HS-5 (cell line): ENCODE measurements around the gene DPYD.

Experiments used
- DNase-seq: peaks from one replicate; pipeline ENCODE4 v3.0.0-alpha.2; 2012; ENCODE audit warnings: low read depth

DPYD gene

DNA sequence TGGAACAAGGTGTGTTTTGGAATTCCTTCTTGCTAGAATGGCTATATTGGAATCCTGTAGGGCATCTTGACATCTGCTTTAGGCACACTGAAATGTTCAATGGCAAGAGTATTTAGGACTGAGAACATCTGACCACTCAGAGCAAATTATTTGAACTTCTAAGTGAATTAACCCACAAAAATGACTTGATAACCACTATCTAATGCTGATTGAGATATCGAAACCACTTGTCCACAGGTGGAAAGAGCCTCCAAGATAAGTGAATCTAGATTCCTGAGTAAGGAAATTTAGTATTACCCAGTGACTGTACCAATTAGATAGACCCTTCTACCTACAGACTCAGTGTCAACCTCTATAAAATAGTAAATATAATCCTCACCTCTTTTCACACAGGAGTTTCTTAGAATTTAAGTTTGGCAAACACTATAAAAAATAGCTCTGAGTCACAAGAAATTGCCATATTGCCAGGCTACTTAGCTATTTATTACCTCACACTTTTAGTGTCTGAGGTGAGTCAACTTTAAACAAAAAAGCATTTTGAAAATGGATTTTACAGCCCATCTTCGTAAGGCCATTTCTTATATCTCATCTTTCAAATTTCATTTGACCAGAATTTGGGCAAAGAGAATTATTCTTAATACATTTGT lies 777.5 kb downstream of the DPYD start:
- peak; percentile 48 for DNase-seq

DNA sequence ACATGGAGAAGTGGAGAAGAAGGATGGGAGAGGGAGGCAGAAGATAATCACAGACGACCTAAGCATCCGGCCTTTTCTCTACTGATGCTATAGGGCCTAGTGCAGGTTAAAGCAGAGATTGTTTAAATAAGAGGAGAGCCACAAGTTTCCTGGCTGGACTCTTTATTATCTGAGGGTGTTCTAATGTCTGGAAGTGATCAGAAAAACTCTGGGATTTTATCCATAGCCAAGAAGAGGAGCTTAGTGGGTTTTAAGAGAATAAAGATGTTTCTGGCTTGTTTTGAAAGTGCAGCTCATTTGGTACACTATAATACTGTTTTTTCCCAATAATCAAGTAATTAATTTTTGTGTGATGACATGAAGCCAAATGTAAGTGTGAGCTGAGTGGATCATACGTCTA lies 780.2 kb downstream of the DPYD start:
- no peak for DNase-seq

DNA sequence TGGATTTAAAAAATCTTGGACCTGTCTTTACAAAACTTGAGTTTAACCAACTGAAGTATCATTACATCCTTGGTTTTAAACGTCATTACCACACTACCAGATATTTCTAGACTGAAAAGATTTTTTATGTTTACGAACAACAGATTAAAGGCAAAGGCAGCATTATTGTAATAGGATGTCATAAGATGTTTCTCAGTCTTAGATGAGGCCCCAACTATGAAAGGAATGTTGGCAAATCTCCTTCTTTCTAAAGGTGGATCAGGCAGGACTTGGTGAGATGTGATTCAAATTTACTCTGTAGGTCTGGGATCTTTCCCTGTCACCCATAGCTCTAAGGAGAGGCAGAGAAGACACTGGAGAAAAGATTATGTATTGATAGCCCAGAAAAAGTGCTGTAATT lies 781.3 kb downstream of the DPYD start:
- no peak for DNase-seq

DNA sequence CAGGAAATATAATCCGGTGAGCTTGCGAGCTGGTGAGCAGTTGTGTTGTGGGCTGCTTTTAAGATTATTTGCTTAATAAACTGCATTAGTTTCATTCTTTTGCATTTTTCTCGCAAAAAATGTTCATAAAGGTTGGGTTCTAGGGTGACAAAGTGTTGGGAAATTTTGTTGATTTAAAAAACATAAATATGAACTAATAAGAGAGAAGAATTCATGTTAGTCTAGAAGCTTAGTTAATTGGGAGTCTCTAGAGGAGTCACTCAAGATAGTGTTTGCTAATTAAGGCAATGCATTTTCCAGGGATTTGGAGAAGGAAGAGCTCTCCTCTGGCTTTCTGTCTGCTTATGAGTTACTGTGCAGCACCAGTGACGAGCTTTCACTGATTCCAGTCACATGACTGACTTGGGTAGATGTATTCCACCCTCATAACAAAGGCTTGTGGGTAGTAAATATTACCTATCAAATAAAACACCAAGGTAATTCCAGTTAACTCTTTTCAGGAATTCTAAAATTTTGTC lies 782.3 kb downstream of the DPYD start:
- no peak for DNase-seq

DNA sequence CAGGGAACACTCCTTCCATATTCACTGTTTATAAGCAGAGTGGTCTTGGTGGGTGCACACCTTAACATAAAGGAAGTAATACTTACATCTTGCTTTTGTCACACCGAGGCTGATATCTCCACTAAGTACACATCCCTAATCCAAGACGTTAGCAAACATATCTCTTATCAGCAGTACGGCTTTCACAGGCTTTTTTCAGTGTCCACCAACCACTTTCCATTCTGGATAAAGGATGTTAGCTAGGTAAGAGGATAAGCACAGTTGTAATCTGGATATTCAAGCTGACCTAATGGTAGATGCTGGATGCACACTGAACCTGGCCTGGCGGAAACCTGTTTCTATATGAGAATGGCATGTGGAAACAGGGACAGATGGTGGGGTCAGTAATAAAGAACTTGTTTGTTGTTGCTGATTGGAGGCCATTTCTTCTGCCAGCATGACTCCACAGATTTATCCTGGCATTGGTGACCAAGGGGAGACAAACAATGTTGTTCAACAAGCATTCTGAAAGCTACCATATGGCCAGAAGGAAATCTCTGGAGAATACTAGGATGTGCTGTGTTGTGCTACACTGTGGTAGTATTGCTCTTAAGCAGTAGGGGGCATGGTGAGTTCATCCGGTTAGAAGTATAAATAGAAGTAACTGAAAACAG lies 782.8 kb downstream of the DPYD start:
- no peak for DNase-seq

DNA sequence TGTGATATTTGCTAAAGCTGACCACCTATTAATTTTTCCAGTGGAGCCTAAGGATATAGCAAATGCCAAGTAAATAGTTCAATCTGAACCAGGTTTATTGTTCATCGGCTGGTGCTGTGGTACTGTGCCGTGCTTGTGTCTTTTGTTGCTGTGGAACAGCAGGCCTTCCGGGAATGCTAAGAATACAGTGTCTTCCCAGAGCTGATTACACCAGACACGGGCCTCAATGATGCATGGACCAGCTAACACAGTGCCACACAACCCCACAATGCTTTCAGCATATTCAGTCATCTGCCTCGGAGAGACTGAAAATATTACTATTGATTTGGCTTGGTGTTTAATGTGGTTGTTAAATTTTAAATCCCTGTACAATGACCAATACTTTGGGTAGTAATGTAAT lies 783.8 kb downstream of the DPYD start:
- DNase-seq: no peak

DNA sequence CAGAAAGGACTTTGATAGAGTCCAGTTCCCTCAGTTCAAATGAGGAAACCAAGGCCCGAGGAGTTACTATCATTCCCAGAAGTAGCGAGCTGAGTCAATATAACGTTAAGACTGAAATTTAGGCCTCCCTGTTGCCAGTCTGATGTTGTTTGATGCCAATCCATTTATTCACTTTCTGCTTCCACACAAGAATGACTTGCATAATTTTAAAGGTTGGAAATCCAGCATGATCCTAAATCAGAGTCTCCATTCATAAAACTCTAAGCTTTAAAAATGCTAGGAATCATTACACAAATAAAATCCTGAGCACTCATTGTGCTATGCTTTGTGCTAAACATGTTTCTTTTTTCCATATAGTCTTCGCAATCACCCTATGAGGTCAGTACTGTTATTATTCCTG lies 784.9 kb downstream of the DPYD start:
- no peak for DNase-seq

DNA sequence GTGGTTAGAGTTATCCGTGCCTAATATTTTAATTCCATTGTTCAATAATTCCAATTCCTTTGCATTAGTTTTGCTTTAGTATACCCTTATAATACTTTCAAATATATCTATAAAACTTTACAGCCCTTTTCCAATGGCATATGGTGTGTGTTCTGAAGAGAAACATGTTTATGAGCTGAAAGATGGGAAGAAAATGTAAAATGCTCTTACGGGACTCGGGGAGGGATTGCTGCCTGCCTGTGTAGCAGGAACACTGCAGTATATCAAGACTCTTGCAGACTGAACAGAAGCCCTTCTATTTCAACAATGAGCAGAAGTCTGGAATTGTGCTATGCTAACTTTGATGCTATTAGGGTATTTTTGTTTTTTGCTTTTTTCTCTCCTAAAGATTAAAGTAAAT lies 792.4 kb downstream of the DPYD start:
- DNase-seq: no peak

DNA sequence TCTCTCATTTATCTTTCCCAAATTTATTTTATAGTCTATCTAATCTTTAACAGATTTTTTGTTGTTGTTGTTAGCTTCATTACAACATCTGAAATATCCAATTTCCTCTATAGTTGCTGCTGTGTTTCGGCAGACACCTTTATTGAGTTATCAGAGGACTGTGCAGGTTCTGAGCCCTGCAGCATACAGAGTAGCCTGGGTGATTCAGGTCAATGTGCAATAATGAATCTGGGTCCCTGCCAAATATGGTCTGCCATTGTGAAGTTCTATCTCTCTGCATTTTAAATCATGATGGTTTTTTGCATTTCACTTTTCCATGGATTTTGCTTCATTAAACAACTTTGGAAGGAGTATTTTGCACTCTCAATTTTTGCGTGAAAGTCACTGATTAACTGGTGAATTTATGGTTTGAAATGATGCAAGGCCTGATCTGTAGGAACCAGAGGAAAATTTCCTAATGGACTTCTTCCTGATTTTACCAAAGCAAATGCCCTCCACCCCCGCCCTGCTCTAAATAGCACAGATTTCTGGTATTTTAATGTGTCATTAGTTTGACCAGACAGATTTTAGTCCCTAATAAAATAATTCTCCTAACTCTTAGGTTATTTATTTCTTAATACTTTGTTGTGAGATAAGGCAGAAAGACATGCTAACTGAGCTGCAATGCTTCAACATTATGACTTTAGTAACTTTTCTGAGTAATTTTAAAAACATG lies 797.0 kb downstream of the DPYD start:
- no peak for DNase-seq

DNA sequence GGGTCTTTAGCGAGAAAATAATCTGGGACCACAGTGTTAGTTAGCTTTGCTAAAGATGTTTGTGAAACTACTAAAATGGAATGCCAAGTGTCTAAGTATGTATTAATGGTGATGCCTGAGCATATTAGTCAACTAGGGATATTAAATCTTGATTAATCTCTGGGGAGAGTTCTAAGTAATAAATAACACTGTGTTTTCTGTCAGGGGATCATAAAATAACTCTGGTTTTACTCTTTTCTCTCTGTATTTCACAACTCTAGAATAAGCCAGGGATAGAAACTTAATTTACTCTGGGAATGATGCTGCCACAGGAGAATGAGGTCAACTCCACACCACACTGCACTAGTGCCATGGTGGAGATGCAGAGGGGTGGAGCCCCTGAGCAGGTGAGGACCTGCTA lies 800.0 kb downstream of the DPYD start:
- no peak for DNase-seq

DNA sequence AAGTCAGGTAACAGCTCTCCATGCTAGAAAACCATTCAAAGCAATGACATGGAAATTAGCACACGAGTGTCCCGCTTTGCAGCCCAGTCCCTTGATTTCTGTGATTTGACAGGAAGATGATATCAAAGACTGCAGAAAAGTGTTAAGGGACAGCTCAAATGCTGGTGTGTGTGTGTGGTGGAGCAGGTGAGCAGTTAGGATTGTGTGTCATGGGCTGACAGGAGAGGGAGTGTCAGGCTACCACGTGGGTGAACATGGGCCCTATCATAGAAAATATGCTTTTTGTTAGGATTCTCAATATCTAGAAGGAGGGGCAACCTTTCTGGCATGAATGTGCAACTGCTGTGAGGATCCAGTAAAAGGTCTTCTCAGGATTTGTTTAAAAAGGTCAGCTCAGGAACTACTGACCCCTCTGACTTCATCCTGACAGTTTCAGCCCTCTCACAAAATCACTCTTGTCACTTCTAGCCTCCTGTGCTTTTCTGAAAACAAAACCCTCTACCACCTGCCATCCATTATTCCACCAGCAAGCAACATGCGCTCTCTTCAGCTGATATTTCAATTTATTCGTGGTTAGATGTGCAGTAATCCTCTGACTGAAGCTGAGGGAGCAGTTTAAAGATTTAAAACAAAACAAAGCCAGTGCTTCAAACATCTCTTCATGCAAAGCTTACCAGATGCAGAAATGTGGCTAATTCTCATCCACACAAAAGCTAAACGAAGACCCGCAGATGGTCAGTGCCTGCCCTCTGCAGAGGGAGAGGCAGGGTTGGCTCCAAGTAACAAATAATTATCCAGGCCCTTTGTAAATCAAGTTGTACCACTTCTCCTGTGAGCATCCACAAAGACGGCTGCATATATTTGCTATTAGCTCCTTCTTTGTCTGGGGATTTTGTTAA lies 801.3 kb downstream of the DPYD start:
- DNase-seq: no peak

DNA sequence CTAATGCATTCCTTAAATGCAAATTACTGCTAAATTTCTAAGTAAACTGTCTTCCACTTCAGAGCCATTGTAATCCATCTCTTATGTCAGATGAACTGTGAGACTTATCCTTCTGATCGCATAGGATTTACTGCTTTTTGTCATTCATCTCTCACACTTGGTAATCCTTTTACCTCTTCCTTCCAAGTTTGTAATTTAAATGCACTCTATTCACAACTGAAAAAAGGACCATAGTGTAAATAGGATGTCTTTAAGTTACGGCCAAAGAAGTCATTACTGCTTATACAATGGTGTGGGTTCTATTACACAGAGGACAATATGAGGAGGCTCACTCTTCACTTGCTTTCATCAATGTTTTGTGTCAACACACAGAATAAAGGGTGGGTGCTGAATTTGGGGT lies 806.0 kb downstream of the DPYD start:
- DNase-seq: no peak

DNA sequence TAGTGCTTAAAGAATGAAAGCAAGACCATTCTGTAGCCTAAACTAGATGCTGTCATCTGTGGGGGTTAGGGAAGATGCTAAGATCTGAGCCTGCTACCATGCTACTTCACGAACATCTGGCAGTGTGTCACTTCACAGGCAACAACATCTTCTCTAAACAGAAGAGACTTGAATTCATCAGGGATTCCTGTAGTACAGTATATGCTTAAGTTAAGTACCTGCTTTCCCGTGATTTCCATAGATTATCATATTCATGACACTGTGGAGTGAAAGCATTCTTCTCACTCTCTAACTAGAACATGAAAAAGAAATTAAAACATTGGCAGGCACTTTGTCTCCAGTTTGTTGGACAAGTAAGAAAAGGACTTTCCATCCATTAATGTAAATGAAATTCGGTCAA lies 808.4 kb downstream of the DPYD start:
- DNase-seq: no peak

DNA sequence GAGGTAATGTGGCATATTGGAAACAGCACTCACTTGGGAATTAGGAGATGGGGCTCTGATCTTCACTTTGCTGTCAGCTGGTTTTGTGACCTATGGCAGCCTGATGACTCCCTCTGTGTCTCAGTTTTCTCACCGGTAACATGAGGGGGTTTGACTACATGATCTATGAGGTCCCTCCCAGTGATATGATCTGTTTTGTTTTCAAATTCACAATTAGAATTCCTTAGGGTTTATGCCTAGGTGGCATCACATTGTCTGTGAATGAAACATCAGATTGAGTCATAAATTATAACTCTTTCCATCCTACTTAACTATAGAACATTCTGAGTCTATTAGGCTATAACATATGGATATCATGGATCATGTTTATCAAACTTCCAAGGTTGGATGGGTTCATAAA lies 812.7 kb downstream of the DPYD start:
- DNase-seq: peak; percentile 44

DNA sequence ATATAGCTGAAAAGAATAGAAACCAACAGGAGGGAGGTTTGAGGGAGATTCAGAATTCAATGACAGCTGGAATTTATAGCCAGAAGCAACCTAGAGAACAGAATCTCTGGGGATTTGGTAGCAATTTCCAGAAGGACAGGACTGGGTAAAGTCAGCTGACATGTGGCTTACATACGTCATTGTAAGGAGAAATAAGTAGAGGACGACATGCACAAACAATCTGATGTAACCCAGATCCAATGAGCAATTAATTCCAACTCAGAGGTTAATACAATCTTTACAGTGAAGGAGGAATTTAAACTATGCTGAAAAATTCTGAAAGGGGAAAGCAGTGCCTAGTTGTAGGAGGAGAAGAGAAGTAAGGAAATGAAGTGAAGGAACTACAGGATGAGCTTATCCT lies 815.3 kb downstream of the DPYD start:
- DNase-seq: no peak

DNA sequence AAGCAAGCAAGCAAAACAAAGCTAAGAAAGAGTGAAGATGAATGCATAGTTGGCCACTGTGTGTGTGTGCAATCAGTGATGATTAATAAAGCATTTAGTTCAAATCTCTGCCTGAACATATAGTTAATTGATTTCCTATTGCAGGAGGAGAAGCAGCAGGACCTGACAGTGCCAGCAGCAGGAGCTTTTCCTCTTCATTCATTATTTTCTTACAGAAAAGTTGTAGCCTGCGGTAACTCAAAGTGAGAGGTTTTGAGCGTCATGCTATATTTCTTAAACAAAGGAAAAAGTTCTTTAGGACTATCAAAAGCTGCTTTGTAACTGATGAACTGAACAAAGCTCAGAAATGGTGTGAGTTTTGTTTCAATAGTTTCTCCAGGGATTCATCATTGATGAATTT lies 819.3 kb downstream of the DPYD start:
- no peak for DNase-seq

DNA sequence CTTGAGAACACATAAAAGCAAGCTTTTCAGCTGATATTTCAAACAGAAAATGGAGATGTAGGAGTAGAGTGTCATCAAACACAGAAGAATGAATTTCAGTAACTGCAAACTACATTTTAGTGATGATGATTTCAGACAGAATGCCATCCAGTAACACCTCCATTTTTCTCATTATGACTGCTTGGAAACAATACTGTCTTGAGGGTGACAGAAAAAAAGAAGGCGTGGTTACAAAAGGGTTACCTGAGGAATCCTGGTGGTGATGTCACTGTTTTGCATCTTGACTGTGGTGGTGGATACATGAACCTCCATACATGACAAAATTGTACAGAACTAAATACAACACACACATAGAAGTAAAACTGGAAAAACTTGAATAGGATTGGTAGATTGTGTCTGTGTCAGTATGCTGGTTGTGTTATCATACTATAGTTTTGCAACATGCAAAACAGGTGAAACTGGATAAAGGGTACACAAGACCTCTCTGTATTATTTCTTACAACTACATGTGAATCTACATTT lies 823.4 kb downstream of the DPYD start:
- DNase-seq: no peak

DNA sequence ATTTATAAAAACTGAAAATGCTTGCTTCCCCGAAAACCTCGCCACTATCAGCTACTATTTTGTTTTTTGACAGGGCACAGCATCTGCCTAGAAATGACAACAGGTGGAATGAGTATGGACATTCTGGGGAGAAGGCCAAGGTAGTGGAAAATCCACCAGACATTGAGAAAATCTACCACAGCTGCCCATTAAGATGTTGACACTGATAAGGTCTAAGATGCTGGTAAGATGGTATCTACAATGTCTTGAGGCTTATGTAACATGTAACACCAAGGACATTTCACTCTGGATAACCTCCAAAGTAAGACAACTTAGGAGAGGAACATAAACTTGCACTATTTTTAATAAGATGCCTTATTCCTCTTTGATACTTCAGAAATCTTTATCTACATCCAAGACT lies 825.1 kb downstream of the DPYD start:
- no peak for DNase-seq

DNA sequence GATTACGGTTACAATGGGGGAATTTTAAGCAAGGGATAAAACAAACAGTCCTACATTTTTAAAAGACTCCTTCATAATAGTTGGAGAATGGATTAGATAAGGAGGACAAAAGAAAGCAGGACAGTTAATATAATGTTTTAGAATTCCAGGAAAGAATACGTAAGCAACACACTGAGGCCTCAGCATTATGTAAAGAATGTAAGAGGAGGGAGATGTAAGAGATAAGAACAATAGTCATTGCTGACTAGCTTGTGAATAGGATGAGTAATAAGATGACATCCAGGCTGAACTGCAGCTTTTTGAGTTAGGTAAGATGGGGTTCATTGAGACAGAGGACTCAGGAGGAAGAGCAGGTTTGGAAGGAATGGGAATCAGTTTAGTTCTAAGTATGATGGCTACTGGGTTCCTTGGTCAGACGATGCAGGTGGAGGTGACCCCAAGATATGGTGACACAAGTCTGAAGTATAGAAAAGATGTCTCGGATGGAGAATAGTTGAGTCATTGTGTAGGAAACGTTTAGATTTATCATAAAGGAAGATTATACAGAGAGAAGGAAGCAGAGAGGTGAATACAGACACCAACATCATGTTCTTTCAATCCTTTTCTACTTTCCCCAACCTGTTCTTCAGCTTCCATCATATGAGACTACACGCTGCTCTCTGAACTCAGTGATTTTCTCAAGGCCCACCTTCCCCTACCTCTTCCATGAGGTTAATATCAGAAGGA lies 826.4 kb downstream of the DPYD start:
- peak; percentile 80 for DNase-seq

DNA sequence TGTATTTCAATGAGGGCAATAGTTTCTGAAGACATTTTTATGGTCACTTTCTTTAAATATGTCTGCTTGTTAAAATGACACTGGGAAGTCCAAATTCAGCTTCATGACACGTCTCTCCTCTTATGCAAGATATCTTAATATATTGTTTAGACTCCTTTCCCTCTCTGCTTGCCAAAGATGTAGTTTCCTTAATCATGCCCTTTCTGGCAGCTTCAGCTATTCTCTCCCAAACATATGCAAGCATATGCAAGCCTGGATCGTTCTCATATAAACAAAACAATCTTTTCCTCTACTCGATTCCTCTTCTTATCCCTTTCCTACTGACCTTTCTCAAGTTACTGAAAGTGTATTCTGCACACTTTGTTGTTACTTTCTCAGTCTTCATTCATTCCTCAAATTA lies 827.1 kb downstream of the DPYD start:
- DNase-seq: peak; percentile 26

DNA sequence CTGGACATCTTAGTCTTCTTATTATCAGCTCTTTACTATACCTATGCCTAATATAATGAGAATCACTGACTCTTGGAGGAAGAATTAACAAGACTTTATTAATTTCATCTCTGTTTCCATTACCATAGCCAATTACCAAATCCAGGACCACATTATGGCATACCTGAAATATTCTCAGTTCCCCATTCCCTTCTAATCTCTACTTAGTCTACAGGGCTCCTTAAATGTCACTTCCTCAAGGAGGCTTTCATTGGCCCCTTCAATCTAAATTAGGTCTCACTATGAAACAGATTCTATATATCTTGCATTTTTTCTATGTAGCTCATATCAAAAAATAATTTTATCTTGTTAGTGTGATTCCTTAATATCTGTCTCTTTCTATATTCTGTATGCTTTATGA lies 828.0 kb downstream of the DPYD start:
- no peak for DNase-seq
